Measurements from ENCODE around the gene RASGRP2. TPM values are rescaled to one million over a fixed set of nuclear protein-coding genes. Genes with fewer than 3 reads are reported as not detected.

Gene RASGRP2
- polyA plus RNA-seq, 1 donor: 43.6 TPM

DNA sequence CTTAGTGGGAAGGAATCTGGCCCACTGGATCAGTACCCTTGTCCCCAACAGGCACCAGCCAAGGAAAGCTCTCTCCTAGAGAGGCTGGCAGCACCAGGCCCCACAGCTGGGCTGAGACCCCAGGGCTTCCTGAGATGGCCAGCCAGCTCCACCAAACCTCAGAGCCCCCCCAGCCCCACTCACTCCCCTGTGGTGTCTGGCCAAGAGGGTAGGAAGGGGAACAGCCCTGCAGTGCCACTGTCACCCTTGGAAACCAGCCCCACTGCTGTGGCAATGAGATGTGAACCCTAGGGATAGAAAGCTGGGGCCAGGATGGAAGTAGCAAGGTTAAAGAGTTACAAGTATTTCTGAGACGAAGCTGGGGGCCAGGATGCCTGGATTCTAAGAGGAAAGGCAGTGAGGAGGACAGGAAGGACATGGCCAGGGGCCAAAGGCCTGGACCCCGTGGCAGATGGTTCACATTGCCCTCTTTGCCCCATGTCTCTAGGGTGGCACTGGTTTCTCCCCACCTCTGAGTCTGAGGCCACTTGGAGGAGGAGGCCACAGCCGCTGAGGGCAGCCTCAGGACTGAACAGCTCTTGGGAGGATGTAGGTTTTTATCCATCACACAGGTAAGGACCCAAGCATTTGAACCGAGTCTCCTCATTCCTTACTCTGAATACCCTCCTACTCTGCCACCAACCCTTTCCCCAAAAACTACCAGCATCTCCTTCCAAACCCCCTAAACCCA, 49.8 kb downstream of the RASGRP2 start:
- DNase-seq: no peak

DNA sequence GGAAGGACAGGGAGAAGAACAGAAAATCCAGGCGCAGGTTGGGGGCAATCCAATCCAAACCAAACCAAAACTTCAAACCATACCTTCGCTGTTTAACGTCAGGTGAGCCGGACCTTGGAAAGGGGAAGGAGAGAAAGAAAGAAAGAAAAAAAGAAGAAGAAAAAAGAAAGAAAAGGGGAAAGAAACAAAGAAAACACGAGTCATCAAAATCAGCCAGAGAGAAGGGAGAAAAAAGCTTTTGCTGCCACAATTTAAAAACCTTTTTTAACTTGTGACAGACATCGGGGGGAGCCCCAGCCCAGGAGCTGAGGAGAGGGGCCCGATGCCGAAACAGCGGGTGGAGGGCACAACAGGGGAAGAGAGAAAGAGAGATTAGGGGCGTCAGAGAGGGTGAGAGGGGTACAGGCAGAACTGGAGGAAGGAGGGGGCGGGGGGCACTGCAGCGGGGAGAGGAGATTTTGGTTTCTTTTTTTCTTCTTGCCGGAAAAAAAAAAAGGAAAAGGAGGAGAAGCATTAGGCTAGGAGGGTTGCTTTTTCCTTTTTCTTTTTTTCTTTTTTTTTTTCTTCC, 51.1 kb downstream of the RASGRP2 start:
- no peak for DNase-seq

DNA sequence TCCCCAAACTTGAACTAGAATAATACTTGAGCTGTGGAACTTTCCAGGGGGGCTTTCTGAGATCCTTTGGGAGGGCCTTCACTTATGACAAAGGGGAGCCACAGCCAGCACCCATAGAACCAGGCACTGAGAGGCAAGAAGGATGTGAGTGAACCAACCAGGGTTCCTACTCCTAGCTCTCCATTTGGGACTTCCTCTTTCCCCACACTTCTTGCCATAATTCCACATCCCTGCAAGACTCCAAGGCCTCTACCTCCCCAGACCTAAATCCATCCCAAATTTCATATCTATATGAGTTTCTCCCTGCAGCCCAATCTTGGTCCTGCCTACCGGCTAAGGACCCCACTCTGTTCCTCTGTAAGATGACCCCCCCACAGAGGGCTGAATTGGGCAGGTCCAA, 52.4 kb downstream of the RASGRP2 start:
- DNase-seq: no peak

DNA sequence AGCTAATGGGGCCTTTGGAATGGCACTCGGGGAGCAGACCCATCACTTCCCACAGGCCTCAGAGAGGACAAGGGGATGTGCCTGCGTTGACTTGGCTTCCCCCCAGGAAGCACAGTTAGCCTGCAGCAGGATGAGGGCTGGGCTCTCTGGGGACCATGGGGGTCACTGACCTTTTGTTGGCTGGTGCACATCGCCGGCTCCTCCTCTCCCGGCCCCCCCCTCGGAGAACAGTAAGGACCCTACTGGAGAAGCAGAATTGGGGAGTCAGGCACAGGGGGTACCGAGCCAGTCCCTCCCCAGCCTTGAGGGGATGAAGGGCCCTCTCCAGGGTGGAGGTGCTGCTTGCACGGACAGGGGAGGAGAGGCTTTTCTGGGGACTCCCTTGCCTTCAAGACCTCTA, 53.7 kb downstream of the RASGRP2 start:
- no peak for DNase-seq

DNA sequence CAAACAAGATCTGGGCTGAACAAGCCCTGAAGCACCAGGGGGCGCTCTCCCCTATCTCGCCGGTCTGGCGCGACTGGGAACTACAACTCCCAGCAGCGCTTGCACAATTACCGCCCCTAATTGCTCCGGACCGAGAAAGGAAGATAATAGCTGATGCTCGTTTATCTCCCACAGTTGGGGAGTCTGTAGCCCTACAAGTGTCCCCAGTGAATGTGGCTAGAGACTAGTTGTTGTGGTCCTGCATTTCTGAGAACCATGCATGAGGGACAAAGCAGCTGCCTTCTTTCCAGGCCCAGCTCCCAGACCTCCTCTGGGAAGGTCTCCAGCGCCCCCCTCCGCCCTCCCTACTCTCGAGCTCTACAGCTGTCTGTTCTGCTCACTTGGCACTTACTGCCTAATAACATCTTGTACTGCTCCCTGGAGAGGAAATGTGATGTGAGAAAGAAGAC, 55.4 kb downstream of the RASGRP2 start:
- peak; percentile 92 for DNase-seq

DNA sequence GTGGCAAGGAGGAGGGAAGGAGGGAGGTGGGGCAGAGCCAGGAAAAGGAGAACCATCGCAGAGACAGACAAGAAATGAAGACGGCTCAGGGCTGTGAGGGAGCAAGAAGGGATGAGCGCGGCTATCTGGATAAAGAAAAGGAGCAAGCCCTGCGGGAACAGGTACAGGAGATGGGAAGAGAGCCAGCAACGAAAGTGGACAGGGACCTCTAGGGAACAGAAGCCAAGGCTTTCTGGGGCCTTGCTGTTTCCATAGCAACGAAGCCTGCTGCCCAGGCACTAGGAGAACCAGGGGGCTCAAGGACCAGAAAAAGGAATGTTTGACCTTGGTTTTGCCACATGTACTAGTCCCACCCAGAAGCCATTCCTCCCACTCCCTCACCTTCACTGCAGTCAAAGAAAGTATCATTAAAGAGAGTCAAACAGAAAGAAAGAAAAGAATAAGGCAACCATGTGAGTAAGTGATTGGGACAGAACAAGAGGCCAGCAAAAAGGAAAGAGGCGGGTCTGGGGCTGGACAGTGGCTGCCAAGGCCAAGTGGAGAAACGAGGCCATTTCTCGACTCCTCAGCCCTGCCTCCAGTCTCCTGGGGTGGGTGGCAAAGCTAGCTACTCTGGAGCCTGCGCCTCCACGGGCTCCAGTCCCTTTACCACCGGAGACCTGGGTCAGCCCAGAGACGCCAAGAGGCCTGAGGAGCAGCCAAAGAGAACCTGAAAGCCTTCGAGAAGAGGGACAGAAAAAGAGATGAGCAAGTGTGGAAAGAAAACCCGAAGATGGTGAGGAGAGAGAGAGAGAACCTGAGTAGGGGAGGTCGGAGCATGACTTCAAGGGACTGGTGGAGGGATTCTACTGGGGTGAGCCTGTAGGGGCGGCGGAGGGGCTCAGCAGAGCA, 56.1 kb downstream of the RASGRP2 start:
- no peak for DNase-seq

DNA sequence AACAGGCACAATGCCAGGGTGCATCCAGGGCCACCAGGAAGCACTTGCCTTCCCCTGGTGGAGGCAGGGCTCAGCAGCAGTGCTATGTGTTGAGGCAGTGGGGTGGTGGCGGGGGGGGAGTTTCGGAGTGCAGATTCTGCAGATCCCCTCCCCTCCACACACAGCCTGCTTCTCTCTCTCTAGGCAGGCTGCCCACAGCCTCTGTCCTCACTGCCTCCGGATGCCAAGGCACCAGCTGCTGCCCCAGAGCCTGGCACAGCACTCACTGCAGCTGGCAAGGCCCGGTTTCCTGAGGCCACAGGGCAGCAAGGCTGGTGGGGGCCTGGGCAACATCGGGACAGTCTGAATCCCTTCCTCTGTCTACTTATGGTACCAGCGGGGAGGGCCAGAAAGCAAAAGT, 56.7 kb downstream of the RASGRP2 start:
- DNase-seq: peak; percentile 48

DNA sequence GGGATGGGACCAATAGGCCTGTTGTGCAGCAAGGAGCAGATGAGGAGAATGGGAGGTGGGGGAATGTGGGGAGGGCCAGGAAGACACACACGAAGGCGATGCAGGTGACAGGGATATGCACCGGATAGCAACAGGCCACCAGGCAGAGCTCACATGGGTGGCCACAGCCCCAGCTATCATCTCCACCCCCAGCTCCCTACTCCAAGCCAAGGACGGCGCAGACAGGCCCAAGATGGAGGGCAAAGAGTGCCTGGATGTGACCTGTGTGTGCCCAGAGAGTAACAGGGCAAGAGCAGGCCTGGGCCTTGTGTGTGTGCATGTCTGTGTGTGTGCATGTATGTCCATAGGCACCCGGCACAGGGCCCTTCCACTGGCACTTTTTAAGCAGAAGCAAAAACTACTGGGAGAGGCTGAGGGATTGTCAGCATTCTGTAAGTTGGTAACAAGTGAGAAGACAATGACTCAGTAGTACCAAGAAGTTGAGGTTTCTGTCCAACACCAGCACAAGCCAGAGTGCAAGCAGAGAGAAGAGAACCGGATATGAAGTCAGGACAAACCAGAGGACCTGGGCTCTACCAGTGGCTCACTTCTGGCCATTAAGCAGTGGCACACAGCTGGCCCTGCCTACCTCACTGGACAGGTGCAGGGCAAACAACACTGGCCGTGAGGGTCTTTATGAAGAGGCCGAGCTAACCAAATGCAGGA, 57.3 kb downstream of the RASGRP2 start:
- no peak for DNase-seq

DNA sequence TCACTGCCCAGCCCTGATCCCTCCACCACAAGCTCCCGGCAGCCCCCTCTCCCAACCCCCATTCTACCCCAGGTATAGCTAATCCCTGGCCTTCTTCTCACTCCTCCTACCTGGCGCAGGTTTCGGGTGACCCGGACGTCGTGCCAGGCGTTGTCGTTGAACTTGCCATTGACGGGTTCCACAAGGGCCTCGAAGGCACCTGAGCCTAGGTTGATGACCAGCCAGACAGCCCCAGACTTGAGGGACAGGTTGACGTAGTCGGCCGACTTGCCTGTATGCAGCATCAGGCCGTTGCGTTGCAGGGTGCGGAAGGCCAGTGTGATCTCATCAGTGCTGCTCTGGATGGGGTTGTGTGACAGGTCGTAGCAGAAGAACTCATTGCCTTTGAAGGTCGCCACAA, 58.4 kb downstream of the RASGRP2 start:
- no peak for DNase-seq

DNA sequence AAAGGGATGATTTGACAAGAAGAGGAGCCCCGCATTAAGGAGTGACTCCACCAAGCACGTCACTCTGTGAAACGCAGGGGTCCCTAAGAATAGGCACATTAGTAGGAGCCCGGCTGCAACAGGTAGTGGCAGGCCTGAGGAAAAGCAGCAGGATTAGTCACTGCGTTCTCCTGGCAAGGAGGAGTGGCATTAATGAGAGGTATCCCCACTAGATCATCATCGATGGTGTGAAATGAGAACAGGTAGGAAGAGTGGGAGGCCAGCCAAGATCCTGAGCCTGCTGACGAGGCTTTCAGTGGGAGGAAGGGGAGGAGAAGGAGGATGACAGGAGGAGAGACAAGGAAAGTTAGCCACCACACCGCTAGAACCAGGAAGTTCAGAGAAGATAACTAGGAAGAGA, 59.6 kb downstream of the RASGRP2 start:
- DNase-seq: no peak

DNA sequence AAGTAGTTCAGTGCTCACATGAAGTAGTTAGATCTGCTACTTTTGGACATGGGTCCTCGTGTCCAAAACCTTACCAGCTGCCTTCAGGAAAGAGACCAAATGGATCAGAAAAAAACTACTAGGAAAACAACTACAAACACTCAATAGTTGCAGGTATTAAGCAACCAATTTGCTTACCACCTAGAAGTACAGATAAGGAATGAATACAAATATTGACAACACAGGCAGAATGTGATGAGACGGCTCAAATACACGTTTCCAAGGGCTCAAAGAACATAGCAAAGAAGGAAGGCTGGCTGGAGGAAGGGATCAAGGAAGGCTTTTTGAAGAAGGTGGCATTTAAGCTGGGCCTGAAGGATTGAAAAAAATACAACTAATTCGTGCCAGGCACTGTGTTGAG, 62.8 kb downstream of the RASGRP2 start:
- DNase-seq: no peak

DNA sequence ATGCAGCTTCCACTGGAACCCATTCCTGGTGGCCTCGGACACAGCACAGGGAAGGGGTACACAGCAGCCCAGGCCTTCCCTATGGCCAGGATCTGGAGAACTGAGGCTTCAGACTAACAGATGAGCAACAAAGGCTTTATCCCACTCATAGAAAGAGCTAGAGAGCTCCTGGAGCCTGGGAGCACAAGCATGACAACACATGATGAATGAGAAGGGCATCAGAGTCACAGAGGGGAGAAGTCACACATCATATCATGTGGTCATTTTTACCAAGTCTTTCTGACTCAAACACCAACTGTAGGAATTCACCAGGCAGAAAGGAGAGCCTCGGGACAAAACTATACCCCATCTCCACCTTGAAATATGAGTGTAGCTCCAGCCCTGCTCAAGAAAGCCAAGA, 64.1 kb downstream of the RASGRP2 start:
- no peak for DNase-seq

DNA sequence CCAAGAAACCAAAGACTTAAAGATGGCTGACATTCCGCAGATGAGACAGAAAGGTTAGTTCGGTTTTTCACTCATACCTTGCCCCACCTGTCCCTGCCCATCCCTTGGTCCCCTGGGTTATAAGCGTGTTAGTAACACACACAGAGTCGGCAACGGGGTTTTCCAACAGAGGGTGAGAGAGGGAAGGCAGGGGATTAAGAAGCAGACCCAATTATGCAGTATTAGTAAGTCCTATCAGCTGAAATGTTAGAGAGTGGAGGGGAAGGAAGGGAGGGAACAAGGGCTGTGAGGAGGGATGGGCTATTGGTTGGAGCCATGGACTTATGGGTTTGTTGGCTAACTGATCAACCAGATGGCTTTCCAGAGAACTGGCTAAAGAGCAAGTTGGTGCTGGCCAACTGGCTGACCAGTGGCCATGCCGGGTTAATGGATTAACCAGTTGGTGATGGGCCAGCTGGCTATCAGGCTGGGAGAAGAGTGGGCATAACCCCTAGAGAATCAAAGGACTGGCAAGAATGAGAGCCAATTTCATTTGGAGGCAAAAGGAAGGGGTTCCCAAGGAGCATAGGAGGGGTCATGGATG, 66.4 kb downstream of the RASGRP2 start:
- no peak for DNase-seq

Other genes with a start within 250 kb of the RASGRP2 start
- gene SLC22A11, start 188.2 kb downstream of the RASGRP2 start, polyA plus RNA-seq (ENCODE audit: insufficient read length): not detected
- gene SLC22A12, start 152.9 kb downstream of the RASGRP2 start, polyA plus RNA-seq (ENCODE audit: insufficient read length): not detected
- gene NRXN2, start 20.9 kb downstream of the RASGRP2 start, polyA plus RNA-seq (ENCODE audit: insufficient read length): 32.6 TPM
- 300 TPM for gene PYGM, start 15.8 kb upstream of the RASGRP2 start, polyA plus RNA-seq (ENCODE audit: insufficient read length)
- gene SF1, start 34.4 kb upstream of the RASGRP2 start, polyA plus RNA-seq (ENCODE audit: insufficient read length): 248 TPM
- gene MAP4K2, start 59.1 kb upstream of the RASGRP2 start, polyA plus RNA-seq (ENCODE audit: insufficient read length): 8.6 TPM
- 22.3 TPM for gene MEN1, start 66.4 kb upstream of the RASGRP2 start, polyA plus RNA-seq (ENCODE audit: insufficient read length)
- gene CDC42BPG, start 100.5 kb upstream of the RASGRP2 start, polyA plus RNA-seq (ENCODE audit: insufficient read length): 1.0 TPM
- gene EHD1, start 134.5 kb upstream of the RASGRP2 start, polyA plus RNA-seq (ENCODE audit: insufficient read length): 133 TPM
- 15.3 TPM for gene ATG2A, start 173.1 kb upstream of the RASGRP2 start, polyA plus RNA-seq (ENCODE audit: insufficient read length)
- gene PPP2R5B, start 180.5 kb upstream of the RASGRP2 start, polyA plus RNA-seq (ENCODE audit: insufficient read length): 11.5 TPM
- not detected for gene GPHA2, start 191.8 kb upstream of the RASGRP2 start, polyA plus RNA-seq (ENCODE audit: insufficient read length)
- not detected for gene MAJIN, start 228.0 kb upstream of the RASGRP2 start, polyA plus RNA-seq (ENCODE audit: insufficient read length)